ENCODE measurements around the gene RAPGEF4. TPM values are rescaled to one million over a fixed set of nuclear protein-coding genes. Genes with fewer than 3 reads are reported as not detected.

RAPGEF4 gene
- total and polyA plus RNA-seq, 2 donors (not counting 1 experiment from before 2014, with no cell fraction given) = 0.22 to 0.30 TPM

GRCh38 chr2:172964511-172965139 is 229.0 kb downstream of the RAPGEF4 start:
- H3K4me2 ChIP-seq (replicated peaks; ENCODE audit: low read depth, low read length, poor library complexity, severe bottlenecking) = no peak overlapping the region
- H3K9ac ChIP-seq (ENCODE audit: low read length) = no peak overlapping the region
- 100% methylated on average over 2 of the region's 3 CpGs for WGBS (ENCODE audit: insufficient coverage)
- H3K27me3 Mint-ChIP-seq = peaks cover 24% of the 10 kb centered on the region
- no peaks in the 10 kb centered on the region for H4K20me1 ChIP-seq (ENCODE audit: control insufficient read depth, insufficient read depth, low read length, poor library complexity, severe bottlenecking)
- no peak overlapping the region for H2AFZ ChIP-seq (ENCODE audit: insufficient read depth, low read depth, low read length, poor library complexity, severe bottlenecking)
- no peaks in the 10 kb centered on the region for H3K79me2 ChIP-seq (ENCODE audit: control insufficient read depth, insufficient read depth, low read length)
- no peak overlapping the region for H3K27ac ChIP-seq (ENCODE audit: low read length in 2 of 2)
- no peaks in the 10 kb centered on the region for H3K4me1 Mint-ChIP-seq
- H3K4me1 ChIP-seq (ENCODE audit: control insufficient read depth in 2 of 2, insufficient read depth in 2 of 2, low read length in 2 of 2) = no peaks in the 10 kb centered on the region
- H3K4me3 ChIP-seq (ENCODE audit: control extremely low read depth in 1 of 5, extremely low read depth in 1 of 5, insufficient read depth in 1 of 5, low read depth in 2 of 5, low read length in 4 of 5) = no peak overlapping the region
- no peaks in the 10 kb centered on the region for H3K36me3 ChIP-seq (replicated peaks in 1 of 2; ENCODE audit: control extremely low read depth in 1 of 2, control insufficient read depth in 1 of 2, extremely low read depth in 1 of 2, insufficient read depth in 2 of 2, low read length in 1 of 2)
- no peaks in the 10 kb centered on the region for H3K27me3 ChIP-seq (replicated peaks in 1 of 4; ENCODE audit: control extremely low read depth in 1 of 4, control insufficient read depth in 3 of 4, insufficient read depth in 4 of 4, low read length in 3 of 4)
- no peak overlapping the region for H3K27ac Mint-ChIP-seq
- POLR2A ChIA-PET = no interaction called here
- H3K4me3 Mint-ChIP-seq = no peak overlapping the region
- no peak for DNase-seq
- intact Hi-C loops (cut with micrococcal nuclease) = no loop called here
- no peaks in the 10 kb centered on the region for H3K9me3 ChIP-seq (ENCODE audit: control extremely low read depth in 1 of 3, control insufficient read depth in 2 of 3, insufficient read depth in 1 of 3, low read length in 2 of 3)
- no peaks in the 10 kb centered on the region for H3K9me3 Mint-ChIP-seq (ENCODE audit: insufficient read depth)
- ATAC-seq (ENCODE audit: low read depth) = no peak
- TF ChIP-seq CTCF (IDR thresholded peaks at IDR 0.05) (no peak), EZH2 (IDR thresholded peaks at IDR 0.05; ENCODE audit: borderline replicate concordance, insufficient read depth, low read depth, low read length, poor library complexity, severe bottlenecking) (no peak)
- CTCF ChIA-PET = interaction anchor here (0.7 kb wide), 1 partner anchor 210 kb away, joined by 4 read pairs; no protein-coding TSS in a partner anchor

- no peak for DNase-seq
- H3K27ac Mint-ChIP-seq = no peak overlapping the region
- H3K79me2 ChIP-seq (ENCODE audit: control insufficient read depth, insufficient read depth, low read length) = no peaks in the 10 kb centered on the region
- TF ChIP-seq EZH2 (IDR thresholded peaks at IDR 0.05; ENCODE audit: borderline replicate concordance, insufficient read depth, low read depth, low read length, poor library complexity, severe bottlenecking) (no peak), CTCF (IDR thresholded peaks at IDR 0.05) (no peak)
- ChIA-PET POLR2A (no interaction called here), CTCF (no interaction called here)
- intact Hi-C loops (cut with micrococcal nuclease) = no loop called here
- no peaks in the 10 kb centered on the region for H3K4me1 Mint-ChIP-seq
- no peaks in the 10 kb centered on the region for H3K4me1 ChIP-seq (ENCODE audit: control insufficient read depth in 2 of 2, insufficient read depth in 2 of 2, low read length in 2 of 2)
- no peak for ATAC-seq (ENCODE audit: low read depth)
- no peaks in the 10 kb centered on the region for H3K9me3 Mint-ChIP-seq (ENCODE audit: insufficient read depth)
- no peaks in the 10 kb centered on the region for H4K20me1 ChIP-seq (ENCODE audit: control insufficient read depth, insufficient read depth, low read length, poor library complexity, severe bottlenecking)
- no peaks in the 10 kb centered on the region for H3K9me3 ChIP-seq (ENCODE audit: control extremely low read depth in 1 of 3, control insufficient read depth in 2 of 3, insufficient read depth in 1 of 3, low read length in 2 of 3)
- no peak overlapping the region for H3K4me2 ChIP-seq (replicated peaks; ENCODE audit: low read depth, low read length, poor library complexity, severe bottlenecking)
- 96% methylated on average over 5 of the region's 8 CpGs for WGBS (ENCODE audit: insufficient coverage)
- H3K9ac ChIP-seq (ENCODE audit: low read length) = no peak overlapping the region
- H3K4me3 Mint-ChIP-seq = no peak overlapping the region
- H3K36me3 ChIP-seq (replicated peaks in 1 of 2; ENCODE audit: control extremely low read depth in 1 of 2, control insufficient read depth in 1 of 2, extremely low read depth in 1 of 2, insufficient read depth in 2 of 2, low read length in 1 of 2) = no peaks in the 10 kb centered on the region
- H2AFZ ChIP-seq (ENCODE audit: insufficient read depth, low read depth, low read length, poor library complexity, severe bottlenecking) = no peak overlapping the region
- H3K27me3 Mint-ChIP-seq = peaks cover 23% of the 10 kb centered on the region
- no peak overlapping the region for H3K4me3 ChIP-seq (ENCODE audit: control extremely low read depth in 1 of 5, extremely low read depth in 1 of 5, insufficient read depth in 1 of 5, low read depth in 2 of 5, low read length in 4 of 5)
- H3K27ac ChIP-seq (ENCODE audit: low read length in 2 of 2) = no peak overlapping the region
- H3K27me3 ChIP-seq (replicated peaks in 1 of 4; ENCODE audit: control extremely low read depth in 1 of 4, control insufficient read depth in 3 of 4, insufficient read depth in 4 of 4, low read length in 3 of 4) = no peaks in the 10 kb centered on the region
These were observed 230.0 kb downstream of the RAPGEF4 start for GRCh38 chr2:172965433-172966212.

Measured in B cell (primary cell).